SU-DHL-6 (cell line): ENCODE data around the gene INAFM1.

Source experiments
- H2AFZ ChIP-seq: fragments of 200-600 bp; sonication (generic); 2 replicates; pipeline ENCODE4 v1.6.1; 2014; ENCODE audit warnings: low read depth, mild to moderate bottlenecking, moderate library complexity, mixed read lengths, antibody characterized with exemption, low read length; ENCODE audit not compliant: severe bottlenecking
- H3F3A ChIP-seq: fragments of 200-600 bp; shearing (Covaris generic); 2 replicates; pipeline ENCODE4 v1.6.0; 2016; ENCODE audit warnings: antibody characterized with exemption, mild to moderate bottlenecking; ENCODE audit not compliant: insufficient read depth
- H3K27ac ChIP-seq: fragments of 200-600 bp; sonication (generic); 2 replicates; pipeline ENCODE4 v1.5.1; 2016; ENCODE audit warnings: low read depth, mild to moderate bottlenecking, low read length, moderate library complexity, mixed read lengths
- H3K27me3 ChIP-seq: fragments of 200-600 bp; sonication (generic), shearing (Covaris generic); 2 replicates; pipeline ENCODE4 v1.6.0; 2014; ENCODE audit warnings: mild to moderate bottlenecking, low read length
- H3K36me3 ChIP-seq: fragments of 200-600 bp; sonication (generic); 2 replicates; pipeline ENCODE4 v1.6.1; 2014; ENCODE audit warnings: mild to moderate bottlenecking, low read length, mixed read lengths
- H3K4me2 ChIP-seq: fragments of 300-600, 200-600 bp; shearing (Covaris generic), sonication (generic); 2 replicates; pipeline ENCODE4 v1.6.0; 2014; ENCODE audit warnings: low read length, low read depth, mild to moderate bottlenecking; ENCODE audit not compliant: poor library complexity, severe bottlenecking
- H3K4me3 ChIP-seq: fragments of 200-600 bp; sonication (generic); 2 replicates; pipeline ENCODE4 v1.5.1; 2014; ENCODE audit warnings: antibody characterized with exemption, low read length, mild to moderate bottlenecking, mixed read lengths; ENCODE audit not compliant: insufficient read depth, poor library complexity, severe bottlenecking
- H3K79me2 ChIP-seq: fragments of 200-600 bp; sonication (generic); 2 replicates; pipeline ENCODE4 v1.6.1; 2014; ENCODE audit warnings: mild to moderate bottlenecking, low read length, moderate library complexity; ENCODE audit not compliant: insufficient read depth
- H3K9ac ChIP-seq: fragments of 200-600 bp; sonication (generic); 2 replicates; pipeline ENCODE4 v1.7.0; 2014; ENCODE audit warnings: mild to moderate bottlenecking, low read length
- H3K9me2 ChIP-seq: fragments of 200-600 bp; sonication (generic); replicated peaks from 2 replicates; pipeline ENCODE4 v1.6.1; 2014; ENCODE audit warnings: low read length; ENCODE audit not compliant: insufficient read depth
- H3K9me3 ChIP-seq: fragments of 200-600 bp; sonication (generic); 2 replicates; pipeline ENCODE4 v1.6.1; 2014; ENCODE audit warnings: low read length, mixed read lengths; ENCODE audit not compliant: insufficient read depth
- H4K20me1 ChIP-seq: fragments of 200-600 bp; sonication (generic); 2 replicates; pipeline ENCODE4 v1.6.1; 2014; ENCODE audit warnings: low read depth, mild to moderate bottlenecking, antibody characterized with exemption, low read length, moderate library complexity, mixed read lengths
- EZH2phosphoT487 ChIP-seq: fragments of 200-600 bp; sonication (generic), shearing (Covaris generic); conservative IDR thresholded peaks from 2 replicates; pipeline ENCODE4 v1.6.1; 2018; ENCODE audit warnings: mild to moderate bottlenecking, antibody characterized with exemption, low read length, moderate library complexity, mixed read lengths
- TF ChIP-seq, protein P1 (sequence below): fragments of 200-600 bp; sonication (generic); IDR thresholded peaks from one replicate; pipeline ENCODE4 v1.5.1; 2017; ENCODE audit warnings: antibody characterized with exemption, mild to moderate bottlenecking, low read length, moderate library complexity; ENCODE audit not compliant: insufficient read depth, poor library complexity, severe bottlenecking

INAFM1 gene

DNA sequence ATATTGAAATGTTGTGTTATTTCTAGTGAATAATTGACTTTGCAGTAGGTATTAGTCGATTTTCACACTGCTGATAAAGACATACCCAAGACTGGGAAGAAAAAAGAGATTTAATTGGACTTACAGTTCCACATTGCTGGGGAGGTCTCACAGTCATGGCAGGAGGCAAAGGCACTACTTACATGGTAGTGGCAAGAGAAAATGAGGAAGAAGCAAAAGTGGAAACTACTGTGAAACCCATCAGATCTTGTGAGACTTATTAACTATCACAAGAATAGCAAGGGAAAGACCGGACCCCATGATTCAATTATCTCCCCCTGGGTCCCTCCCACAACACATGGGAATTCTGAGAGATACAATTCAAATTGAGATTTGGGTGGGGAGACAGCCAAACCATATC lies 47.4 kb downstream of the INAFM1 start:
- H4K20me1 ChIP-seq, result no peaks in the 10 kb centered on the region
- H3F3A ChIP-seq, result no peaks in the 10 kb centered on the region
- no peaks in the 10 kb centered on the region for H3K36me3 ChIP-seq
- H3K9me2 ChIP-seq, result no peaks in the 10 kb centered on the region
- H3K27me3 ChIP-seq, result no peaks in the 10 kb centered on the region
- no peak overlapping the region for H2AFZ ChIP-seq
- no peaks in the 10 kb centered on the region for H3K79me2 ChIP-seq
- no peak overlapping the region for H3K4me3 ChIP-seq
- no peak overlapping the region for H3K4me2 ChIP-seq
- H3K27ac ChIP-seq, result no peak overlapping the region
- TF ChIP-seq, protein P1, sequence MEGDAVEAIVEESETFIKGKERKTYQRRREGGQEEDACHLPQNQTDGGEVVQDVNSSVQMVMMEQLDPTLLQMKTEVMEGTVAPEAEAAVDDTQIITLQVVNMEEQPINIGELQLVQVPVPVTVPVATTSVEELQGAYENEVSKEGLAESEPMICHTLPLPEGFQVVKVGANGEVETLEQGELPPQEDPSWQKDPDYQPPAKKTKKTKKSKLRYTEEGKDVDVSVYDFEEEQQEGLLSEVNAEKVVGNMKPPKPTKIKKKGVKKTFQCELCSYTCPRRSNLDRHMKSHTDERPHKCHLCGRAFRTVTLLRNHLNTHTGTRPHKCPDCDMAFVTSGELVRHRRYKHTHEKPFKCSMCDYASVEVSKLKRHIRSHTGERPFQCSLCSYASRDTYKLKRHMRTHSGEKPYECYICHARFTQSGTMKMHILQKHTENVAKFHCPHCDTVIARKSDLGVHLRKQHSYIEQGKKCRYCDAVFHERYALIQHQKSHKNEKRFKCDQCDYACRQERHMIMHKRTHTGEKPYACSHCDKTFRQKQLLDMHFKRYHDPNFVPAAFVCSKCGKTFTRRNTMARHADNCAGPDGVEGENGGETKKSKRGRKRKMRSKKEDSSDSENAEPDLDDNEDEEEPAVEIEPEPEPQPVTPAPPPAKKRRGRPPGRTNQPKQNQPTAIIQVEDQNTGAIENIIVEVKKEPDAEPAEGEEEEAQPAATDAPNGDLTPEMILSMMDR, result no peak
- no peak for TF ChIP-seq EZH2phosphoT487
- H3K9me3 ChIP-seq, result no peaks in the 10 kb centered on the region
- no peak overlapping the region for H3K9ac ChIP-seq

DNA sequence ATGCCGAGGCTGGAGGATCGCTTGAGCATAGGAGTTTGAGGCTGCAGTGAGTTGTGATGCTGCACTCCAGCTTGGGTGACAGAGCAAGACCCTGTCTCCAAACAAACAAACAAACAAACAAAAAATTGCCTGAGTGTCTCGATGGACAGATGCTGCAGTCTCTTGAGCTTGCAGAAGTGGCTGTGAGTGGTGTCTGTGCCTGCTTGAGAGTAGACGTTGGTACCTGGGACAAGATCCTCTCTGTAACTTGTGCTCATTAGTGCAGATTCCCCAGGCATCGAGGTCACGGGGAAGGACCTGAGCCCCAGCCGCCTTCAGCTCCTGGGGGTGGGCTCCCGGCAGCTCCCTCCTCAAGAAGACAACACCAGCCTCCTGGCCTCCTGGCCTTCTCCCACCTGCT lies 48.7 kb downstream of the INAFM1 start:
- TF ChIP-seq EZH2phosphoT487, result no peak
- TF ChIP-seq, protein P1, result no peak

DNA sequence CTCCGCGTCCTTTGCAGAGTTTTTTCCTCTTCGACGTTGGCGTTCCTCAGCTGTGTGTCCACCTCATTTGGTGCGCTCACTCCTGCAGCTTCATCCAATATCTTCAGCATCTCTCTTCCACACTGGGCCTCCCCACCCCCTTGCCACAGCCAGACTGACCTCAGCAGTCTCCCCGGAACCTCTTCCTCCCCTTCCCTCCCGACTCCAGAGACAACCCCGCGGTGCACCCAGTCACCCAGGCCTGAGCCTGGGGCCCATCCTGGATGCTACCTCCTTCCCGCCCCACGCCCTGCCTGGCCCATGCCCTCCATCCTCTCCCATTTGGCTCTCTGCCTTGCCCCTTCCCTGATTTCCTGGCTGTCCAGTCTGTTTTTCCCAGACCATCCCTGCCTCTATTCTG lies 49.2 kb downstream of the INAFM1 start:
- Histone ChIP-seq H3K36me3 (no peaks in the 10 kb centered on the region), H3K79me2 (no peaks in the 10 kb centered on the region), H4K20me1 (no peaks in the 10 kb centered on the region), H3K9ac (no peak overlapping the region), H3K27me3 (no peaks in the 10 kb centered on the region), H3K9me3 (no peaks in the 10 kb centered on the region), H3K4me3 (no peak overlapping the region), H2AFZ (no peak overlapping the region), H3K4me2 (no peak overlapping the region), H3K9me2 (no peaks in the 10 kb centered on the region), H3K27ac (no peak overlapping the region), H3F3A (no peaks in the 10 kb centered on the region)
- TF ChIP-seq, protein P1, result no peak
- TF ChIP-seq EZH2phosphoT487, result no peak

More for the DNA sequence above, 48.7 kb downstream of the INAFM1 start:
- Histone ChIP-seq H3K27ac (no peak overlapping the region), H2AFZ (no peak overlapping the region), H3K9ac (no peak overlapping the region), H3K79me2 (no peaks in the 10 kb centered on the region), H4K20me1 (no peaks in the 10 kb centered on the region), H3K36me3 (no peaks in the 10 kb centered on the region), H3K4me2 (no peak overlapping the region), H3K4me3 (no peak overlapping the region), H3K9me2 (no peaks in the 10 kb centered on the region), H3K9me3 (no peaks in the 10 kb centered on the region), H3K27me3 (no peaks in the 10 kb centered on the region), H3F3A (no peaks in the 10 kb centered on the region)

DNA sequence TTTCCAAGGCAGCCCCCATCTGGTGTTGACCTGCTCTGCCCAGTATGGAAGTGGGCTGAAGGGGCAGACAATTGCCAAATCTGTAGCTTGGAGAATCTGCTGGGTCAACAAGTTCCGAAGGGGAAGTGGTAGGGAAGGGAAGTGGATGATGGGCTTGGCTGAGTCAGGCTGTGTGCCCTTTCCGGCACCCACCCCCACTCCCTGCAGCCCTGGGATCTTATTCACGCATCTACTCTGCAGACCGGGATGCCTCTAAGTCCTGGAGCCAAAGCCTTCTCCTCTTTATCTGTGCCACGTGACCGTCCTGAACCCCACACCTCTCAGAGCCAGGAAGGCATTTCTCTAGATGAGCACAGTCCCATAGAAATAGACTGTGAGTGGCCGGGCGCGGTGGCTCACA lies 49.8 kb downstream of the INAFM1 start:
- Histone ChIP-seq H3K27ac (no peak overlapping the region), H3K4me2 (no peak overlapping the region)
- TF ChIP-seq, protein P1, result no peak
- no peak for TF ChIP-seq EZH2phosphoT487

More for the DNA sequence above, 49.8 kb downstream of the INAFM1 start:
- no peaks in the 10 kb centered on the region for H3K36me3 ChIP-seq
- no peaks in the 10 kb centered on the region for H3F3A ChIP-seq
- H2AFZ ChIP-seq, result no peak overlapping the region
- H4K20me1 ChIP-seq, result no peaks in the 10 kb centered on the region
- H3K9ac ChIP-seq, result no peak overlapping the region
- no peak overlapping the region for H3K4me3 ChIP-seq
- no peaks in the 10 kb centered on the region for H3K27me3 ChIP-seq
- H3K9me3 ChIP-seq, result no peaks in the 10 kb centered on the region
- H3K9me2 ChIP-seq, result no peaks in the 10 kb centered on the region
- H3K79me2 ChIP-seq, result no peaks in the 10 kb centered on the region
